Neural progenitor cell (in vitro differentiated cells): ENCODE results near the gene HHLA2. TPM values are rescaled to one million over a fixed set of nuclear protein-coding genes. Genes with fewer than 3 reads are reported as not detected.

ENCODE experiments used
- DNase-seq: peaks from one replicate; pipeline ENCODE4 v3.0.0-alpha.2; 2016; ENCODE audit warnings: low spot score
- H2AFZ ChIP-seq: fragments of 200-600 bp; sonication (generic); replicated peaks from 2 replicates; pipeline ENCODE4 v1.6.1; 2016; ENCODE audit warnings: antibody characterized with exemption
- H3F3A ChIP-seq: fragments of 200-600 bp; sonication (generic); 2 replicates; pipeline ENCODE4 v1.6.1; 2016; ENCODE audit warnings: antibody characterized with exemption, low read depth
- H3K27ac ChIP-seq: fragments of 200-600 bp; sonication (generic); 2 replicates; pipeline ENCODE4 v1.5.1; 2016; ENCODE audit warnings: mild to moderate bottlenecking
- H3K27me3 ChIP-seq: fragments of 200-600 bp; sonication (generic); 2 replicates; pipeline ENCODE4 v1.6.1; 2016; ENCODE audit warnings: mild to moderate bottlenecking, moderate library complexity
- H3K36me3 ChIP-seq: fragments of 200-600 bp; sonication (generic); 2 replicates; pipeline ENCODE4 v1.5.1; 2016
- H3K4me1 ChIP-seq: fragments of 200-600 bp; sonication (generic); 2 replicates; pipeline ENCODE4 v1.6.1; 2016; ENCODE audit warnings: mixed run types
- H3K4me2 ChIP-seq: fragments of 200-600 bp; sonication (generic); 2 replicates; pipeline ENCODE4 v1.6.1; 2016
- H3K4me3 ChIP-seq: fragments of 200-600 bp; sonication (generic); 2 replicates; pipeline ENCODE4 v1.5.1; 2016
- H3K79me2 ChIP-seq: fragments of 200-600 bp; sonication (generic); 2 replicates; pipeline ENCODE4 v1.6.1; 2016; ENCODE audit warnings: low read depth
- H3K9ac ChIP-seq: fragments of 200-600 bp; sonication (generic); 2 replicates; pipeline ENCODE4 v1.6.1; 2016
- H3K9me3 ChIP-seq: fragments of 200-600 bp; sonication (generic); 2 replicates; pipeline ENCODE4 v1.5.1; 2016; ENCODE audit warnings: low read depth
- H4K20me1 ChIP-seq: fragments of 200-600 bp; sonication (generic); 2 replicates; pipeline ENCODE4 v1.6.1; 2016; ENCODE audit warnings: low read depth
- H3K27ac Mint-ChIP-seq: 3 replicates; pipeline ENCODE4 v1.8.0; 2021; ENCODE audit warnings: mixed read lengths
- H3K27me3 Mint-ChIP-seq: 2 replicates; pipeline ENCODE4 v1.8.0; 2022; ENCODE audit warnings: low read depth, mild to moderate bottlenecking, inconsistent platforms, moderate library complexity, mixed read lengths; ENCODE audit not compliant: insufficient read depth
- H3K36me3 Mint-ChIP-seq: 3 replicates; pipeline ENCODE4 v1.8.0; 2021; ENCODE audit warnings: mixed read lengths
- H3K4me1 Mint-ChIP-seq: 3 replicates; pipeline ENCODE4 v1.8.0; 2021; ENCODE audit warnings: mixed read lengths
- H3K4me3 Mint-ChIP-seq: 3 replicates; pipeline ENCODE4 v1.8.0; 2021; ENCODE audit warnings: mild to moderate bottlenecking, moderate library complexity, mixed read lengths
- H3K9me3 Mint-ChIP-seq: 3 replicates; pipeline ENCODE4 v1.8.0; 2020; ENCODE audit warnings: mixed read lengths
- EZH2 ChIP-seq: fragments of 200-600 bp; sonication (generic); IDR thresholded peaks from 2 replicates; pipeline ENCODE4 v1.6.1; 2017; ENCODE audit warnings: antibody characterized with exemption, mild to moderate bottlenecking, moderate library complexity
- EZH2phosphoT487 ChIP-seq: fragments of 200-600 bp; sonication (generic); IDR thresholded peaks from 2 replicates; pipeline ENCODE4 v1.6.1; 2017; ENCODE audit warnings: antibody characterized with exemption
- total RNA-seq: library from RNA; depleted of rRNA; stranded (reverse); fragments of >200 nt; gene quantifications from 2 replicates; pipeline ENCODE4 v1.2.3, GENCODE V29; 2015; ENCODE audit warnings: low replicate concordance
- TF ChIP-seq, protein P1 (sequence below): fragments of 200-600 bp; sonication (generic); IDR thresholded peaks from 2 replicates; pipeline ENCODE4 v1.5.1; 2017; ENCODE audit warnings: antibody characterized with exemption, mild to moderate bottlenecking

Gene HHLA2
- total RNA-seq, 1 donor from 2014 or later = not detected

GRCh38 chr3:108393128-108393900 is 97.0 kb downstream of the HHLA2 start:
- Histone ChIP-seq H3K4me1 (peaks cover 5% of the 10 kb centered on the region), H3K4me3 (no peak overlapping the region), H3K79me2 (no peaks in the 10 kb centered on the region), H3K36me3 (no peaks in the 10 kb centered on the region), H3K27ac (no peak overlapping the region), H3K9ac (no peak overlapping the region), H3K4me2 (no peak overlapping the region), H2AFZ (no peak overlapping the region), H3K27me3 (no peaks in the 10 kb centered on the region), H3F3A (no peaks in the 10 kb centered on the region), H4K20me1 (no peaks in the 10 kb centered on the region), H3K9me3 (no peaks in the 10 kb centered on the region)
- no peak for DNase-seq
- peaks cover 2% of the 10 kb centered on the region for H3K27me3 Mint-ChIP-seq
- H3K4me3 Mint-ChIP-seq = no peak overlapping the region
- peaks cover 26% of the 10 kb centered on the region for H3K4me1 Mint-ChIP-seq
- H3K36me3 Mint-ChIP-seq = peaks cover 3% of the 10 kb centered on the region
- H3K9me3 Mint-ChIP-seq = no peaks in the 10 kb centered on the region
- no peak for TF ChIP-seq EZH2
- TF ChIP-seq EZH2phosphoT487 = no peak
- TF ChIP-seq, protein P1, sequence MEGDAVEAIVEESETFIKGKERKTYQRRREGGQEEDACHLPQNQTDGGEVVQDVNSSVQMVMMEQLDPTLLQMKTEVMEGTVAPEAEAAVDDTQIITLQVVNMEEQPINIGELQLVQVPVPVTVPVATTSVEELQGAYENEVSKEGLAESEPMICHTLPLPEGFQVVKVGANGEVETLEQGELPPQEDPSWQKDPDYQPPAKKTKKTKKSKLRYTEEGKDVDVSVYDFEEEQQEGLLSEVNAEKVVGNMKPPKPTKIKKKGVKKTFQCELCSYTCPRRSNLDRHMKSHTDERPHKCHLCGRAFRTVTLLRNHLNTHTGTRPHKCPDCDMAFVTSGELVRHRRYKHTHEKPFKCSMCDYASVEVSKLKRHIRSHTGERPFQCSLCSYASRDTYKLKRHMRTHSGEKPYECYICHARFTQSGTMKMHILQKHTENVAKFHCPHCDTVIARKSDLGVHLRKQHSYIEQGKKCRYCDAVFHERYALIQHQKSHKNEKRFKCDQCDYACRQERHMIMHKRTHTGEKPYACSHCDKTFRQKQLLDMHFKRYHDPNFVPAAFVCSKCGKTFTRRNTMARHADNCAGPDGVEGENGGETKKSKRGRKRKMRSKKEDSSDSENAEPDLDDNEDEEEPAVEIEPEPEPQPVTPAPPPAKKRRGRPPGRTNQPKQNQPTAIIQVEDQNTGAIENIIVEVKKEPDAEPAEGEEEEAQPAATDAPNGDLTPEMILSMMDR = no peak
- H3K27ac Mint-ChIP-seq = no peak overlapping the region

- Histone ChIP-seq H3K27me3 (no peaks in the 10 kb centered on the region), H3K36me3 (no peaks in the 10 kb centered on the region), H3K79me2 (no peaks in the 10 kb centered on the region), H3K9me3 (no peaks in the 10 kb centered on the region), H3K4me3 (no peak overlapping the region), H3F3A (no peaks in the 10 kb centered on the region), H3K4me1 (no peaks in the 10 kb centered on the region), H3K27ac (no peak overlapping the region), H2AFZ (no peak overlapping the region), H3K9ac (no peak overlapping the region), H3K4me2 (no peak overlapping the region), H4K20me1 (no peaks in the 10 kb centered on the region)
- Mint-ChIP-seq H3K9me3 (peaks cover under 1% of the 10 kb centered on the region), H3K4me1 (peaks cover 19% of the 10 kb centered on the region), H3K36me3 (peaks cover 3% of the 10 kb centered on the region), H3K27ac (no peak overlapping the region), H3K4me3 (no peak overlapping the region), H3K27me3 (peaks cover 2% of the 10 kb centered on the region)
- TF ChIP-seq EZH2 (no peak), EZH2phosphoT487 (no peak)
- TF ChIP-seq, protein P1 = no peak
- DNase-seq = no peak
These were observed 97.7 kb downstream of the HHLA2 start for GRCh38 chr3:108394016-108394415.

GRCh38 chr3:108394563-108394962 is 98.2 kb downstream of the HHLA2 start:
- Histone ChIP-seq H3K27me3 (no peaks in the 10 kb centered on the region), H3K4me3 (no peak overlapping the region), H3F3A (no peaks in the 10 kb centered on the region), H3K36me3 (no peaks in the 10 kb centered on the region), H3K9ac (no peak overlapping the region), H3K79me2 (no peaks in the 10 kb centered on the region), H2AFZ (no peak overlapping the region), H3K4me1 (no peaks in the 10 kb centered on the region), H3K27ac (no peak overlapping the region), H3K4me2 (no peak overlapping the region), H3K9me3 (no peaks in the 10 kb centered on the region), H4K20me1 (no peaks in the 10 kb centered on the region)
- Mint-ChIP-seq H3K4me3 (no peak overlapping the region), H3K36me3 (peaks cover 3% of the 10 kb centered on the region), H3K4me1 (peaks cover 14% of the 10 kb centered on the region), H3K9me3 (peaks cover 4% of the 10 kb centered on the region), H3K27me3 (peaks cover 2% of the 10 kb centered on the region), H3K27ac (no peak overlapping the region)
- DNase-seq = no peak
- TF ChIP-seq EZH2phosphoT487 (no peak), EZH2 (no peak)
- TF ChIP-seq, protein P1 = no peak
